GM12878 (cell line): ENCODE results near the gene BHLHE41. TPM values are rescaled to one million over a fixed set of nuclear protein-coding genes. Genes with fewer than 3 reads are reported as not detected.

ENCODE experiments used
- ATAC-seq: fragments of 200-7000 bp; cut with Tn5 transposase; 3 replicates; pipeline ENCODE4 v1.9.1; 2020; ENCODE audit warnings: mild to moderate bottlenecking, moderate library complexity
- BruUV-seq: library from RNA; stranded (reverse); fragments of 400-500 nt; replicated peaks from 2 replicates; lab custom pipeline; 2021; lab: Mats Ljungman, UMichigan
- CTCF ChIA-PET: fragments of 300-600 bp; sonication (Branson Sonifier 250); formaldehyde crosslinking; extraction: SDS; loops from one replicate; lab custom pipeline; 2021; ENCODE audit warnings: inconsistent platforms; lab: Yijun Ruan, JAX
- POLR2A ChIA-PET: fragments of 350-600 bp; formaldehyde crosslinking; extraction: SDS; loops from one replicate; lab custom pipeline; 2021; ENCODE audit warnings: inconsistent platforms; lab: Charles Lee
- RAD21 ChIA-PET: fragments of 300-600 bp; sonication (Branson Sonifier 250); formaldehyde crosslinking; loops from one replicate; lab custom pipeline; 2023; ENCODE audit warnings: antibody characterized with exemption; ENCODE audit not compliant: unreplicated experiment; lab: Charles Lee
- SMC1A ChIA-PET: fragments of 300-600 bp; sonication (Branson Sonifier 250); formaldehyde crosslinking; loops from one replicate; lab custom pipeline; 2023; ENCODE audit not compliant: unreplicated experiment, uncharacterized antibody; lab: Charles Lee
- DNase-seq: peaks from one replicate; pipeline ENCODE4 v3.0.0-alpha.2; 2011; ENCODE audit warnings: low read depth, low spot score
- FAIRE-seq: peaks from 3 replicates; lab custom pipeline; 2011; peaks lifted over from hg19 to GRCh38; lab: Jason Lieb, UNC
- H2AFZ ChIP-seq: 2 replicates; pipeline ENCODE4 v1.6.0; 2011; ENCODE audit warnings: low read depth, low read length, control low read depth; ENCODE audit not compliant: control insufficient read depth
- H3K27ac ChIP-seq: 2 replicates; pipeline ENCODE4 v1.5.1; 2011; ENCODE audit warnings: control low read depth; ENCODE audit not compliant: control insufficient read depth, insufficient read depth
- H3K27me3 ChIP-seq, 2 experiments: replicated peaks in 1 of 2; 2 replicates each; pipeline versions ENCODE4 v1.6.0 to v1.6.1; 2011; ENCODE audit warnings: low read length in 1 of 2; ENCODE audit not compliant: control insufficient read depth in 2 of 2, insufficient read depth in 2 of 2
- H3K36me3 ChIP-seq, 2 experiments: 2 replicates each; pipeline ENCODE4 v1.5.1; 2011; ENCODE audit warnings: low read length in 1 of 2; ENCODE audit not compliant: control insufficient read depth in 2 of 2, insufficient read depth in 2 of 2
- H3K4me1 ChIP-seq: 2 replicates; pipeline ENCODE4 v1.6.1; 2011; ENCODE audit warnings: mild to moderate bottlenecking, low read length, moderate library complexity, mixed read lengths; ENCODE audit not compliant: control insufficient read depth, insufficient read depth
- H3K4me2 ChIP-seq: 2 replicates; pipeline ENCODE4 v1.6.0; 2011; ENCODE audit warnings: control low read depth; ENCODE audit not compliant: control insufficient read depth, insufficient read depth
- H3K4me3 ChIP-seq: fragments of 200-600 bp; sonication (generic); 2 replicates; pipeline ENCODE4 v1.5.1; 2016
- H3K79me2 ChIP-seq: 2 replicates; pipeline ENCODE4 v1.6.0; 2011; ENCODE audit warnings: low read length; ENCODE audit not compliant: control insufficient read depth, insufficient read depth
- H3K9ac ChIP-seq: 2 replicates; pipeline ENCODE4 v1.8.0; 2011; ENCODE audit warnings: low read length, control low read depth, mixed read lengths; ENCODE audit not compliant: control insufficient read depth, insufficient read depth
- H3K9me3 ChIP-seq: replicated peaks from 3 replicates; pipeline ENCODE4 v1.5.1; 2011; ENCODE audit warnings: mild to moderate bottlenecking, low read length; ENCODE audit not compliant: control insufficient read depth, insufficient read depth
- H4K20me1 ChIP-seq: 2 replicates; pipeline ENCODE4 v1.6.0; 2011; ENCODE audit not compliant: control insufficient read depth, insufficient read depth
- BCL3 ChIP-seq: IDR thresholded peaks from 2 replicates; pipeline ENCODE4 v1.6.1; 2011; ENCODE audit warnings: borderline replicate concordance, low read depth, mild to moderate bottlenecking, moderate library complexity, low read length; ENCODE audit not compliant: insufficient read depth, poor library complexity, severe bottlenecking
- NBN ChIP-seq: fragments of 450-650 bp; IDR thresholded peaks from 2 replicates; pipeline ENCODE4 v1.6.1; 2016
- RAD51 ChIP-seq: fragments of 450-650 bp; IDR thresholded peaks from 2 replicates; pipeline ENCODE4 v1.6.1; 2016; ENCODE audit warnings: moderate library complexity, mild to moderate bottlenecking, inconsistent platforms
- TCF3 ChIP-seq: IDR thresholded peaks from 2 replicates; pipeline ENCODE4 v1.6.1; 2012; ENCODE audit warnings: low read depth, mild to moderate bottlenecking, low read length, borderline replicate concordance; ENCODE audit not compliant: insufficient read depth
- WGBS: methylation state at CpG from one replicate; pipeline ENCODE4 v1.1.6; 2016; ENCODE audit warnings: low lambda C conversion rate; ENCODE audit not compliant: insufficient replicate concordance, insufficient coverage; ENCODE audit errors: missing lambda C conversion rate; 5-methylcytosine and 5-hydroxymethylcytosine counted together
- in situ Hi-C: fragments of 300-500 bp; cut with MboI; formaldehyde crosslinking; loops from 9 replicates; pipeline ENCODE4 v1.14.3; 2018; ENCODE audit warnings: mixed read lengths
- intact Hi-C: fragments of 100-400 bp; cut with micrococcal nuclease; formaldehyde crosslinking; loops from one replicate; pipeline ENCODE4 v1.14.2; 2022; ENCODE audit not compliant: unreplicated experiment
- polyA plus RNA-seq, 11 experiments: library from polyadenylated mRNA; depleted of rRNA in 4 of 11; unstranded in 6 of 11; stranded (reverse) in 5 of 11; fragments of >200 nt; fragmentation: Nextera tagmentation in 4 of 11; fragmentation: Illumina TruSeq in 1 of 11; extraction: Ambion mirVana in 4 of 11; extraction: Trizol in 1 of 11; gene quantifications; 1 replicate in 1 of 11; 2 replicates in 10 of 11; pipeline versions ENCODE4 v1.2.1 to v1.2.3, GENCODE V29; 2011 to 2016; ENCODE audit warnings: inconsistent platforms in 2 of 11, missing spikeins in 2 of 11, low read depth in 1 of 11
- total RNA-seq, 4 experiments: library from RNA; depleted of rRNA in 3 of 4; stranded (reverse); fragments of >200 nt in 3 of 4; fragmentation: Illumina TruSeq in 1 of 4; extraction: Trizol in 1 of 4; gene quantifications; 2 replicates each; pipeline versions ENCODE4 v1.2.1 to v1.2.3, GENCODE V29; 2013 to 2021

Gene BHLHE41
- total and polyA plus RNA-seq, 10 of the 15 experiments (the other 5 are each of a cell fraction or from before 2014, with no cell fraction given) = 0.02 to 1.5 (median 0.07) TPM; not detected in 3

- TF ChIP-seq TCF3 (0 out of 2 replicates have a peak, but pooled peaks have one; percentile 11), BCL3 (no peak)
These were observed 10.8 kb downstream of the BHLHE41 start (continued) for GRCh38 chr12:26113853-26114719.

GRCh38 chr12:26113181-26113654 lies 11.6 kb downstream of the BHLHE41 start:
- ATAC-seq (no peak), FAIRE-seq (no peak), DNase-seq (no peak)
- Histone ChIP-seq H3K4me1 (peaks cover 17% of the 10 kb centered on the region), H3K36me3 (no peaks in the 10 kb centered on the region), H3K4me2 (peak overlapping the region; percentile 90), H3K4me3 (peak overlapping the region; percentile 73; the same call in 1 of the 2 replicates), H3K27ac (no peak overlapping the region), H3K9ac (no peak overlapping the region), H3K79me2 (no peaks in the 10 kb centered on the region), H2AFZ (no peak overlapping the region; the same call in 1 of the 2 replicates), H3K27me3 (peaks cover 0 to 15% of the 10 kb centered on the region in 2 experiments; a peak in 1 of 4 replicates), H4K20me1 (no peaks in the 10 kb centered on the region), H3K9me3 (no peaks in the 10 kb centered on the region; the same call in 1 of the 3 replicates)
- ChIA-PET SMC1A (interaction anchor here (1.1 kb wide), 1 partner anchor 37 kb away, joined by 4 read pairs; no protein-coding TSS in a partner anchor), RAD21 (no interaction called here), CTCF (no interaction called here), POLR2A (interaction anchor here (0.5 kb wide), 1 partner anchor 483 kb away, joined by 7 read pairs; no protein-coding TSS in a partner anchor)
- BruUV-seq = no TSS peak
- in situ Hi-C loops (loop anchor here (25.0 kb wide), 1 partner anchor 524 kb away; no protein-coding TSS in a partner anchor), intact Hi-C loops (no loop called here)
- peak; percentile 33 for TF ChIP-seq RAD51
- no peak for TF ChIP-seq NBN
- WGBS = 19% methylated on average over 6 of the region's 6 CpGs
